H1 (cell line): ENCODE measurements around the gene EPB42. TPM values are rescaled to one million over a fixed set of nuclear protein-coding genes. Genes with fewer than 3 reads are reported as not detected.

Source experiments
- ATF3 ChIP-seq: IDR thresholded peaks from 2 replicates; pipeline ENCODE4 v1.6.1; 2011; ENCODE audit warnings: low read depth, mild to moderate bottlenecking, low read length; ENCODE audit not compliant: insufficient read depth
- CHD7 ChIP-seq: fragments of 300-600 bp; sonication (generic); IDR thresholded peaks from 2 replicates; pipeline ENCODE4 v1.7.1; 2012; ENCODE audit warnings: low read length, moderate library complexity, mild to moderate bottlenecking, inconsistent platforms; ENCODE audit not compliant: insufficient replicate concordance
- JUND ChIP-seq: IDR thresholded peaks from 2 replicates; pipeline ENCODE4 v1.6.1; 2011; ENCODE audit warnings: mild to moderate bottlenecking, improper control_type of control experiment, low read length
- KDM5A ChIP-seq: fragments of 200-600 bp; IDR thresholded peaks from 2 replicates; pipeline ENCODE4 v1.7.1; 2012; ENCODE audit warnings: mild to moderate bottlenecking, low read length, inconsistent platforms, mixed read lengths
- POU5F1 ChIP-seq: IDR thresholded peaks from 2 replicates; pipeline ENCODE4 v1.6.1; 2011; ENCODE audit warnings: low read depth, mild to moderate bottlenecking, low read length, moderate library complexity
- ZNF274 ChIP-seq: IDR thresholded peaks from 2 replicates; pipeline ENCODE4 v1.7.0; 2012; ENCODE audit warnings: low read length, borderline replicate concordance; ENCODE audit errors: extremely low read depth
- polyA plus RNA-seq, 7 experiments: library from polyadenylated mRNA; depleted of rRNA in 3 of 7; stranded (reverse) in 5 of 7; unstranded in 2 of 7; fragments of >200 nt in 5 of 7; fragments of 200-250 nt in 2 of 7; gene quantifications; 1 replicate in 5 of 7; 2 replicates in 1 of 7; 4 replicates in 1 of 7; pipeline versions ENCODE4 v1.2.1 to v1.2.3, GENCODE V29; 2011 to 2013; ENCODE audit warnings: missing spikeins in 2 of 7, mixed read lengths in 2 of 7
- total RNA-seq: library from RNA; stranded (reverse); fragmentation: NEBNext Ultra II Directional; extraction: Animal tissue kit (Norgen Biotek cat#: 25700); gene quantifications from 2 replicates; pipeline ENCODE4 v1.2.1, GENCODE V29; 2021
- TF ChIP-seq, protein P1 (sequence below): IDR thresholded peaks from 2 replicates; pipeline ENCODE4 v1.6.1; 2012; ENCODE audit warnings: inconsistent platforms
- TF ChIP-seq, protein P2 (sequence below): IDR thresholded peaks from 2 replicates; pipeline ENCODE4 v1.6.1; 2012; ENCODE audit warnings: inconsistent platforms

Gene EPB42
- total and polyA plus RNA-seq, 2 of the 8 experiments (the other 6 are each of a cell fraction or from before 2014, with no cell fraction given) = not detected

DNA sequence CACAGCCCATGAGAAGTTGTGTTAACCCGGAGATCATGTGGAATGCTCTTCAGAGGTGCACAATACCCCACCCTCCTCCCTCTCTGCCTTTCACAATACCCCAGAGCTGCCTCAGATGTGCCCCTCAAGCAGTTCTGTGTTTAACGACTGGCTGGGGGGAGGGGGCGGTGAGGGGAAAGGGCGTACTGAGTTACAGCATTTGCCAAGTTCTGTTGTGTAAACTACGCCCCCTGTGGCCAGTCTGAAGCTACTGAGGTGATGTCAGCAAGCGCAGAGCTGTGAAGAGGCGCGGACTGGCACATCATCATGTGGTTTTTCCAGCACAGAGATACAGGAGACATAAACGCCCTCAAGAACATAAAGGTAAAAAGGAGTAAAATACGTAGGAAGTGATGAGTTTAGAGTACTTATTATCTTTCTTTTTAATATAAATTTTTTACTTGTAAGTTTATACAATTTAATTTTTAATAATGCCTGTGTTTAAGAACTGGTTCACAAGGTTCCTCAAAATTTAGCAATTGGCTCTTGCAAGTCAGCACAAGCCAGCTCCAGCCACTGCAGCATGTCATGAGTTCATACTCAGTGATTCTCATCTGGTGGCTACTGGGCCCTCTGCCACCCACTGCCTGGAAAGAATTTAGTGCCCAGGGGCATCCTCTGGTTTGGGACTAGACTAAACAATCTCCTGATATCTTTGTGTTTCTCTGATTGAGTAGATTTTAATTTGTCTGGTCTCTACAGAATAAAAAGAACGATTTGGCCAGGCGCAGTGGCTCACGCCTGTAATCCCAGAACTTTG is 1.7 kb downstream of the EPB42 start (continued):
- no peak for TF ChIP-seq CHD7
- TF ChIP-seq, protein P1, sequence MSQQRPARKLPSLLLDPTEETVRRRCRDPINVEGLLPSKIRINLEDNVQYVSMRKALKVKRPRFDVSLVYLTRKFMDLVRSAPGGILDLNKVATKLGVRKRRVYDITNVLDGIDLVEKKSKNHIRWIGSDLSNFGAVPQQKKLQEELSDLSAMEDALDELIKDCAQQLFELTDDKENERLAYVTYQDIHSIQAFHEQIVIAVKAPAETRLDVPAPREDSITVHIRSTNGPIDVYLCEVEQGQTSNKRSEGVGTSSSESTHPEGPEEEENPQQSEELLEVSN = no peak
- no peak for TF ChIP-seq POU5F1
- TF ChIP-seq JUND = peak; percentile 76
- TF ChIP-seq ATF3 = peak; percentile 44; the same call in 1 of the 2 replicates
- no peak for TF ChIP-seq KDM5A
- TF ChIP-seq, protein P2, sequence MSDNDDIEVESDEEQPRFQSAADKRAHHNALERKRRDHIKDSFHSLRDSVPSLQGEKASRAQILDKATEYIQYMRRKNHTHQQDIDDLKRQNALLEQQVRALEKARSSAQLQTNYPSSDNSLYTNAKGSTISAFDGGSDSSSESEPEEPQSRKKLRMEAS = 0 out of 2 replicates have a peak, but pooled peaks have one; percentile 12
- no peak for TF ChIP-seq ZNF274
